ENCODE measurements around the gene SPATA32.
A peak's percentile ranks its signal among the peaks of the same experiment; 100 is the strongest.
"Not testable (repeated sequence)": the region's sequence is repeated elsewhere in the genome, so short reads cannot be mapped to it uniquely, and the experiment has no call there.

SPATA32 gene

DNA sequence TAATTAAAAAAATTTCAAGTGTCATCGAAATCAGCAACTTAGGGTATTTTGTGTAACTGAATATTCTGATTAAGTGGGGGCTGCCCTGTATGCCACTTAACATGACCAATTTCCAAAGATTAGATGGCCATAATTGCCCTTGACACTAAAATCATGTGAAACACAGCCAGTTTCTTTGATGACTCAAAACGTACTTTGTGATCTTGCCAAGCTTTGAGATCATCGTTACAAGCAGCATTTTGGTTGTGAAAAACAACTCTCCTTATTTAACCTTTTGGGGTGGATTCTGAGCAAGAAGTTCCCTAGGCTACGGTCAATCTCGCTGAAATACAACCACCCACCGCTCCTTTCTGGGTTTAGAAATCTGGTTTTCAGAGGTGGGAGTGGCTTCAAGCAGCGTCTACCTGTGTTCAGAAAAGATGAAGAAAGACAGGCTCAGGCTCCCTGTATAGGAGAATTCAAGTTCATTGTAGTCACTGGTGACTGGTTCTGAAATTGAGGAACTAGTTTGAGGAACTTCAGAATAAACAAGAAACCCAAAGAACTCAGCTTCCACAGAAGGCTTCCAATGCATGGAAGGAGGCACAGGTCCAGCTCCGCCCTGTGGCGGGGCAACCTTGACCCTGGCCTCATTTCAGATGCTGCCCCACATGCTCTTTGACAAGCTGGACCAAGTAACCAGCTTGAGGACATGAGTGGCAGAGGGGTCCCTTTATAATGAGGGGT lies 45.6 kb upstream of the SPATA32 start:
- TF ChIP-seq Cebpa-rat (IDR thresholded peaks at IDR 0.05) = no peak
- peak overlapping the region; percentile 7 to 73 (median 56); a peak in 18 of 22 replicates for H3K9ac ChIP-seq
- H3K27me3 ChIP-seq = no peaks in the 10 kb centered on the region
- H3K4me3 ChIP-seq = no peak overlapping the region
- peaks cover 0 to 54% (median 12%) of the 10 kb centered on the region in 11 experiments; a peak in 12 of 22 replicates for H4K20me1 ChIP-seq
- H3K9me3 ChIP-seq (replicated peaks in 1 of 11) = 0 out of 22 replicates have a peak, but pooled peaks cover 0 to 6% (median 0%) of the 10 kb centered on the region in 11 experiments
- H3K36me3 ChIP-seq = peaks cover 11 to 71% (median 54%) of the 10 kb centered on the region in 11 experiments; a peak in 20 of 22 replicates
- H3K4me1 ChIP-seq = peaks cover 96 to 100% (median 100%) of the 10 kb centered on the region in 10 experiments
- peak overlapping the region; percentile 40 to 90 (median 80) for H3K27ac ChIP-seq
- H3K4me2 ChIP-seq = peak overlapping the region; percentile 77 to 98 (median 90)

DNA sequence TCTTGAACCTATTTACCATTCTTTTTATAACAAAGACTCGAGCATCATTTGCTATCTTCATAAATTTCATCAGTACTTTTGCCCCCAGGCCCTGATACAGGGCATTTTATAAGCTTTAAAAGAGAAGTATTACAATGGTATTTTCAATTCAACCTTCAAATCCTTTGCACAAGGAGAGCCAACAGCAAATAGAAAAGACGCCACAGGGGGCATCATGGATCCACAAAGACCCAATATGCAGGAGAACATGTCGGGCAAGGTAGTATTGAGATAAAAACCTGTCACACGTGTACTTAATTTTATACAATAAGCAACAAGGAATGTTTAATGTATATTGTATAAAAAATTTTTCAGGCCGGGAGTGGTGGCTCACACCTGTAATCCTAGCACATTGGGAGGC lies 44.7 kb upstream of the SPATA32 start:
- no peak for TF ChIP-seq Cebpa-rat (IDR thresholded peaks at IDR 0.05)
- Histone ChIP-seq H3K9me3 (replicated peaks in 1 of 11) (0 out of 22 replicates have a peak, but pooled peaks cover 0 to 6% (median 0%) of the 10 kb centered on the region in 11 experiments), H3K9ac (peak overlapping the region in 7 of 11 experiments; percentile 16 to 73 (median 53); a peak in 6 of 22 replicates), H3K4me1 (peaks cover 96 to 100% (median 100%) of the 10 kb centered on the region in 10 experiments), H4K20me1 (peaks cover 0 to 57% (median 9%) of the 10 kb centered on the region in 11 experiments; a peak in 12 of 22 replicates), H3K4me2 (peak overlapping the region; percentile 77 to 98 (median 90)), H3K36me3 (peaks cover 11 to 67% (median 51%) of the 10 kb centered on the region in 11 experiments; a peak in 20 of 22 replicates), H3K4me3 (no peak overlapping the region), H3K27me3 (no peaks in the 10 kb centered on the region), H3K27ac (peak overlapping the region; percentile 73 to 90 (median 81); a peak in 20 of 22 replicates)

DNA sequence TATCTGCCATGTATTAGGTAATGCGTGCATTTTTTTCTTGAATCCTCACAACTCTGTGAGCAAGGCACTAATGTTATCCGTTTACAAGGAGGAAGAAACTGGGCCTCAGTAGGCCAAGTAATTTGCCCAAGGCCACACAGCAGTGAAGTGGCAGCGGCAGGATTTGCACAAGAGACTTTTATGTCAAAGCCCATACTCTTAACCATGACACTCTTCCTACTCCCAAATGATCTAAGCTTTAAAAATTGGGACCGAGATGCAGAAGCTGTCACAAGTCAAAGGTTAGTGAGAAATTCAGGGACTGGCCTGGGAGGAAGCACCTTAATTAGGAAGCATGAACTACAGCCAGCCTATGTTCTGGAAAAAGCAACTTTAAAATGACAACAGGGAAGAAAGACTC lies 44.2 kb upstream of the SPATA32 start:
- H3K9ac ChIP-seq = peak overlapping the region in 9 of 11 experiments; percentile 1 to 73 (median 17); a peak in 4 of 22 replicates
- H3K4me2 ChIP-seq = peak overlapping the region; percentile 77 to 98 (median 90)
- no peak for TF ChIP-seq Cebpa-rat (IDR thresholded peaks at IDR 0.05)
- H3K27me3 ChIP-seq = no peaks in the 10 kb centered on the region
- H3K4me3 ChIP-seq = no peak overlapping the region
- peaks cover 96 to 100% (median 100%) of the 10 kb centered on the region in 10 experiments for H3K4me1 ChIP-seq
- H3K36me3 ChIP-seq = peaks cover 11 to 62% (median 46%) of the 10 kb centered on the region in 11 experiments; a peak in 20 of 22 replicates
- H4K20me1 ChIP-seq = peaks cover 0 to 51% (median 9%) of the 10 kb centered on the region in 11 experiments; a peak in 10 of 22 replicates
- 0 out of 22 replicates have a peak, but pooled peaks cover 0 to 6% (median 0%) of the 10 kb centered on the region in 11 experiments for H3K9me3 ChIP-seq (replicated peaks in 1 of 11)
- peak overlapping the region in 10 of 11 experiments; percentile 73 to 90 (median 80); a peak in 17 of 22 replicates for H3K27ac ChIP-seq

DNA sequence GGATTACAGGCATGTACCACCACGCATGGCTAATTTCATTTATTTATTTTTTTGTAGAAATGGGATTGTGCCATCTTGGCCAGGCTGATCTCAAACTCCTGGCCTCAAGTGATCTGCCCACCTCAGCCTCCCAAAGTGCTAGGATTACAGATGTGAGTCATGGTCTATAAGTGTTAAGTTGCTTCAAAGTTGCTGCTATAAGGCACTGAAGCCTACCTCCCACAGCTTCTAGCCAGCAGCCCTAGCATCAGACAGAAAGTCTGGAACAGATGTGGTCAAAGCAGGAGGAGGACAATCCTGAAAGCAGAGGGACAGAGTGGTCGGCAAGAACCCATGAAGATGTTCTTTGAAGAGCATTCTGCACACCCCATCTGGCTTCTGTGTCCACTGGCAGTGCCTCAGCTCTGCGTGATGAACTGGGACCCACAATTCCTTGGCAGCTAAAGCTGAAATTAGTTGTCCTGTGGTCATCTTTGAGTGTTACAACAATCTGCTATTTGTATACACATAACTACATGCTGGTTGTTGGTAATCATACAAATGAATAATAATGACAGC lies 43.7 kb upstream of the SPATA32 start:
- Histone ChIP-seq H3K4me3 (no peak overlapping the region), H3K27ac (peak overlapping the region in 9 of 11 experiments; percentile 73 to 90 (median 80); a peak in 13 of 22 replicates), H3K36me3 (peaks cover 11 to 57% (median 42%) of the 10 kb centered on the region in 11 experiments; a peak in 20 of 22 replicates), H3K4me2 (peak overlapping the region; percentile 77 to 98 (median 90)), H3K9ac (peak overlapping the region in 6 of 11 experiments; percentile 1 to 73 (median 16); a peak in 4 of 22 replicates), H4K20me1 (peaks cover 0 to 47% (median 9%) of the 10 kb centered on the region in 11 experiments; a peak in 10 of 22 replicates), H3K9me3 (replicated peaks in 1 of 11) (0 out of 22 replicates have a peak, but pooled peaks cover 0 to 6% (median 0%) of the 10 kb centered on the region in 11 experiments), H3K4me1 (peaks cover 96 to 100% (median 100%) of the 10 kb centered on the region in 10 experiments), H3K27me3 (no peaks in the 10 kb centered on the region)
- no peak for TF ChIP-seq Cebpa-rat (IDR thresholded peaks at IDR 0.05)

DNA sequence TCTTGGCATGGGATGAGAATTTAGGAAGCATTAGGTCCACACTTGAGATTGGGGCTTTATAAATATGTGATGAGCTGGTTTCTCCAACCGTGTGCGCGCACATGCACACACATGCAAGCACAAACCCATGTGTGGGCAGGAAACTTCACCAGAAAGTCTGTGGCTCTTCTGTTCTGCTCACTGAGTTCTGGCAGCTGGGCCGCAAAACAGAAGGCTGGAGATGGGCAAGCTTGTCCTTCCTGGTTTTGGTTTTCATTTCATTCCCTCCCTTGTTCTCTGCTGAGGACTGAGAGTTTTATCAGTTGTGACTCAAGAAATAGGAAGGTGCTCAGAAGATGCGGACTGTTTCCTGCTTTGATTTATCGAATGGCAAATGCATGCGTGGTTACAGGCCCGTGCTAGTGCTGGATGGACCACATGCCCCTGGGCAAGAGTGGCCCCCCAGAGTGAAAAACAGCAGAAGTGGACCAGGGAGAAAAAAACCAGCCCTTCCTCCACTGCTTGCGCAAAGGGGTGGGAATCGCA lies 40.8 kb upstream of the SPATA32 start:
- H3K27me3 ChIP-seq = no peaks in the 10 kb centered on the region
- peaks cover 0 to 52% (median 11%) of the 10 kb centered on the region in 11 experiments; a peak in 11 of 22 replicates for H4K20me1 ChIP-seq
- H3K4me2 ChIP-seq = peak overlapping the region; percentile 77 to 97 (median 90)
- H3K4me1 ChIP-seq = peaks cover 98 to 100% (median 100%) of the 10 kb centered on the region in 10 experiments
- H3K9ac ChIP-seq = peak overlapping the region in 10 of 11 experiments; percentile 31 to 78 (median 68); a peak in 19 of 22 replicates
- TF ChIP-seq Cebpa-rat (IDR thresholded peaks at IDR 0.05) = no peak; a peak in 1 of 22 replicates
- no peaks in the 10 kb centered on the region for H3K9me3 ChIP-seq (replicated peaks in 1 of 11)
- H3K27ac ChIP-seq = peak overlapping the region; percentile 18 to 90 (median 79); a peak in 21 of 22 replicates
- peak overlapping the region in 8 of 10 experiments; percentile 10 to 55 (median 18); a peak in 12 of 20 replicates for H3K4me3 ChIP-seq
- peaks cover 0 to 31% (median 16%) of the 10 kb centered on the region in 11 experiments; a peak in 10 of 22 replicates for H3K36me3 ChIP-seq

DNA sequence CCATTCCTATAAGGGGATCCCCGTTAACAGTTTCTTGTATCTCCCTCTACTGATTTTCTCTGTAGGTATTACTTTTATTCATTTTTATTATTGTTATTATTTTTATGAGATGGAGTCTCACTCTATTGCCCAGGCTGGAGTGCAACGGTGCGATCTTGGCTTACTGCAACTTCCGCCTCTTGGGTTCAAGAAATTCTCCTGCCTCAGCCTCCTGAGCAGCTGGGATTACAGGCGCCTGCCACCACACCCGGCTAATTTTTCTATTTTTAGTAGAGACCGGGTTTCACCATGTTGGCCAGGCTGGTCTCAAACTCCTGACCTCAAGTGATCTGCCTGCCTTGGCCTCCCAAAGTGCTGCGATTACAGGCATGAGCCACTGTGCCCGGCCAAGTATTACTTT lies 40.3 kb upstream of the SPATA32 start:
- peak overlapping the region in 10 of 11 experiments; percentile 31 to 78 (median 68); a peak in 18 of 22 replicates for H3K9ac ChIP-seq
- H3K27me3 ChIP-seq; H3K9me3 ChIP-seq (replicated peaks in 1 of 11): not testable (repeated sequence)
- H3K36me3 ChIP-seq = peaks cover 0 to 31% (median 16%) of the 10 kb centered on the region in 11 experiments; a peak in 10 of 22 replicates
- H4K20me1 ChIP-seq = peaks cover 0 to 54% (median 11%) of the 10 kb centered on the region in 11 experiments; a peak in 11 of 22 replicates
- peak overlapping the region in 2 of 10 experiments; percentile 11 to 24; a peak in 2 of 20 replicates for H3K4me3 ChIP-seq
- peak overlapping the region; percentile 18 to 90 (median 79); a peak in 21 of 22 replicates for H3K27ac ChIP-seq
- H3K4me1 ChIP-seq = peaks cover 98 to 100% (median 100%) of the 10 kb centered on the region in 10 experiments
- TF ChIP-seq Cebpa-rat (IDR thresholded peaks at IDR 0.05) = peak in 2 of 11 experiments; percentile 60 to 80; a peak in 4 of 22 replicates
- peak overlapping the region; percentile 77 to 97 (median 90) for H3K4me2 ChIP-seq

DNA sequence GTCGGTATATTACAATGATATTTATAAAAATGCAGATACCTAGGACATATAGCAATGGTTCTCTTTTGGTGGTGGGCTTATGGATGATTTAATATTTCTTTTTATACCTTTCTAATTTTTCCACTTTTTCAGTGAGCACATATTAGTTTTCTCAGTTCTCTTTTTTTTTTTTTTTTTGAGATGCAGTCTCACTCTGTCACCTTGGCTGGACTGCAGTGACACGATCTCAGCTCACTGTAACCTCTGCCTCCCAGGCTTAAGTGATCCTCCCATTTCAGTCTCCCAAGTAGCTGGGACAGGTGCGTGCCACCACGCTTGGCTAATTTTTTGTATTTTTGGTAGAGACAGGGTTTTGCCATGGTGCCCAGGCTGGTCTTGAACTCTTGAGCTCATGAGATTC lies 39.8 kb upstream of the SPATA32 start:
- TF ChIP-seq Cebpa-rat (IDR thresholded peaks at IDR 0.05) = no peak
- Histone ChIP-seq H3K4me3 (no peak overlapping the region), H3K9ac (peak overlapping the region in 10 of 11 experiments; percentile 31 to 78 (median 68); a peak in 16 of 22 replicates), H3K27ac (peak overlapping the region; percentile 18 to 90 (median 79); a peak in 21 of 22 replicates), H3K9me3 (replicated peaks in 1 of 11) (no peaks in the 10 kb centered on the region), H3K27me3 (no peaks in the 10 kb centered on the region), H4K20me1 (peaks cover 0 to 59% (median 11%) of the 10 kb centered on the region in 11 experiments; a peak in 12 of 22 replicates), H3K36me3 (peaks cover 0 to 25% (median 17%) of the 10 kb centered on the region in 11 experiments; a peak in 10 of 22 replicates), H3K4me2 (peak overlapping the region; percentile 77 to 97 (median 90)), H3K4me1 (peaks cover 98 to 100% (median 100%) of the 10 kb centered on the region in 10 experiments)
